Fibroblast of lung (primary cell): Measurements from ENCODE around the gene SLC35E1. TPM values are rescaled to one million over a fixed set of nuclear protein-coding genes. Genes with fewer than 3 reads are reported as not detected.
"Not testable (repeated sequence)": the region's sequence is repeated elsewhere in the genome, so short reads cannot be mapped to it uniquely, and the experiment has no call there.

Source experiments
- DNase-seq, 2 donors: peaks; one replicate each; pipeline versions ENCODE4 v3.0.0 to v3.0.0-alpha.2; 2010; ENCODE audit warnings: low read depth in 2 of 2
- H2AFZ ChIP-seq: 2 replicates; pipeline ENCODE4 v1.5.1; 2012; ENCODE audit warnings: low read length, control low read depth, inconsistent platforms
- H3K27ac ChIP-seq: 2 replicates; pipeline ENCODE4 v1.5.1; 2011; ENCODE audit warnings: low read length, control low read depth; ENCODE audit not compliant: insufficient read depth
- H3K27me3 ChIP-seq: 2 replicates; pipeline ENCODE4 v1.5.1; 2011; ENCODE audit warnings: mild to moderate bottlenecking, low read length; ENCODE audit not compliant: control insufficient read depth, insufficient read depth
- H3K36me3 ChIP-seq: 2 replicates; pipeline ENCODE4 v1.5.1; 2011; ENCODE audit warnings: low read length; ENCODE audit not compliant: control insufficient read depth, insufficient read depth
- H3K4me1 ChIP-seq: 2 replicates; pipeline ENCODE4 v1.5.1; 2011; ENCODE audit warnings: low read length; ENCODE audit not compliant: control insufficient read depth, insufficient read depth; ENCODE audit errors: extremely low read depth
- H3K4me2 ChIP-seq: 2 replicates; pipeline ENCODE4 v1.5.1; 2011; ENCODE audit warnings: low read length, control low read depth; ENCODE audit not compliant: insufficient read depth; ENCODE audit errors: extremely low read depth
- H3K4me3 ChIP-seq, 4 experiments: fragments of 200-600 bp in 1 of 4; sonication (generic) in 1 of 4; replicated peaks in 1 of 4; 2 replicates each; pipeline ENCODE4 v1.5.1; 2011 to 2016; ENCODE audit warnings: low read length in 4 of 4, low read depth in 3 of 4, mild to moderate bottlenecking in 3 of 4, control low read depth in 2 of 4, inconsistent platforms in 1 of 4, mixed read lengths in 1 of 4; ENCODE audit not compliant: insufficient read depth in 1 of 4; ENCODE audit errors: control extremely low read depth in 1 of 4
- H3K79me2 ChIP-seq: 2 replicates; pipeline ENCODE4 v1.5.1; 2012; ENCODE audit warnings: mild to moderate bottlenecking, low read length, inconsistent platforms; ENCODE audit not compliant: control insufficient read depth, insufficient read depth
- H3K9ac ChIP-seq: 2 replicates; pipeline ENCODE4 v1.5.1; 2011; ENCODE audit warnings: mild to moderate bottlenecking, low read length, control low read depth; ENCODE audit not compliant: insufficient read depth
- H3K9me3 ChIP-seq: 2 replicates; pipeline ENCODE4 v1.5.1; 2012; ENCODE audit warnings: low read depth, low read length; ENCODE audit not compliant: control insufficient read depth, insufficient read depth
- H4K20me1 ChIP-seq: 2 replicates; pipeline ENCODE4 v1.5.1; 2011; ENCODE audit warnings: low read length; ENCODE audit not compliant: control insufficient read depth, insufficient read depth; ENCODE audit errors: extremely low read depth
- CTCF ChIP-seq, 2 donors: IDR thresholded peaks in 1 of 2; conservative IDR thresholded peaks in 1 of 2; 1 replicate in 1 of 2; 2 replicates in 1 of 2; pipeline ENCODE4 v1.5.1; 2011 to 2012; ENCODE audit warnings: low read length in 2 of 2, control low read depth in 1 of 2, inconsistent platforms in 1 of 2, low read depth in 1 of 2, mild to moderate bottlenecking in 1 of 2
- EZH2 ChIP-seq: IDR thresholded peaks from 2 replicates; pipeline ENCODE4 v1.5.1; 2012; ENCODE audit warnings: low read length, control low read depth, mild to moderate bottlenecking; ENCODE audit errors: missing control alignments
- polyA plus RNA-seq, 2 donors: library from polyadenylated mRNA; depleted of rRNA in 1 of 2; stranded (reverse) in 1 of 2; unstranded in 1 of 2; fragments of >200 nt; gene quantifications; 2 replicates each; pipeline ENCODE4 v1.2.1, GENCODE V29; 2011 to 2012; ENCODE audit warnings: missing spikeins in 1 of 2
- total RNA-seq: library from RNA; depleted of rRNA; stranded (reverse); fragments of >200 nt; gene quantifications from 2 replicates; pipeline ENCODE4 v1.2.1, GENCODE V29; 2014

Gene SLC35E1
- total and polyA plus RNA-seq, 2 donors (not counting 1 experiment from before 2014, with no cell fraction given), result 19.0 to 36.1 TPM

GRCh38 chr19:16516923-16517610 is 55.1 kb downstream of the SLC35E1 start:
- Histone ChIP-seq H3K4me1 (no peaks in the 10 kb centered on the region), H4K20me1 (no peaks in the 10 kb centered on the region), H3K27me3 (no peaks in the 10 kb centered on the region), H3K4me2 (no peak overlapping the region), H3K9ac (no peak overlapping the region), H3K4me3 (no peak overlapping the region), H3K27ac (no peak overlapping the region), H3K36me3 (peaks cover 35% of the 10 kb centered on the region), H3K79me2 (no peaks in the 10 kb centered on the region), H3K9me3 (no peaks in the 10 kb centered on the region), H2AFZ (no peak overlapping the region)
- TF ChIP-seq EZH2, result no peak
- TF ChIP-seq CTCF (conservative IDR thresholded peaks at IDR 0.05 in 1 of 2, IDR thresholded peaks at IDR 0.05 in 1 of 2; ENCODE audit: low read depth in 1 of 2, low read length in 2 of 2), result no peak
- DNase-seq, result no peak

GRCh38 chr19:16516381-16516780 is 55.8 kb downstream of the SLC35E1 start:
- H2AFZ ChIP-seq, result no peak overlapping the region
- H3K9me3 ChIP-seq, result no peaks in the 10 kb centered on the region
- H3K4me2 ChIP-seq, result no peak overlapping the region
- no peaks in the 10 kb centered on the region for H3K4me1 ChIP-seq
- no peaks in the 10 kb centered on the region for H4K20me1 ChIP-seq
- H3K4me3 ChIP-seq, result no peak overlapping the region
- TF ChIP-seq CTCF (conservative IDR thresholded peaks at IDR 0.05 in 1 of 2, IDR thresholded peaks at IDR 0.05 in 1 of 2; ENCODE audit: low read depth in 1 of 2, low read length in 2 of 2) (no peak), EZH2 (no peak)
- peaks cover 28% of the 10 kb centered on the region for H3K36me3 ChIP-seq
- no peaks in the 10 kb centered on the region for H3K27me3 ChIP-seq
- no peak overlapping the region for H3K27ac ChIP-seq
- H3K9ac ChIP-seq, result no peak overlapping the region
- DNase-seq, result no peak
- H3K79me2 ChIP-seq, result no peaks in the 10 kb centered on the region

GRCh38 chr19:16514383-16515019 is 57.7 kb downstream of the SLC35E1 start:
- Histone ChIP-seq H3K4me2 (no peak overlapping the region), H3K27ac (no peak overlapping the region), H3K79me2 (no peaks in the 10 kb centered on the region), H3K4me1 (no peaks in the 10 kb centered on the region), H3K36me3 (peaks cover 14% of the 10 kb centered on the region), H3K9ac (no peak overlapping the region), H4K20me1 (no peaks in the 10 kb centered on the region), H3K27me3 (no peaks in the 10 kb centered on the region), H3K4me3 (no peak overlapping the region), H2AFZ (no peak overlapping the region), H3K9me3 (no peaks in the 10 kb centered on the region)
- TF ChIP-seq EZH2 (no peak), CTCF (conservative IDR thresholded peaks at IDR 0.05 in 1 of 2, IDR thresholded peaks at IDR 0.05 in 1 of 2; ENCODE audit: low read depth in 1 of 2, low read length in 2 of 2) (no peak)
- no peak for DNase-seq

- H3K4me3 ChIP-seq, DNase-seq, H3K79me2 ChIP-seq, H3K4me1 ChIP-seq, H3K27me3 ChIP-seq, H3K36me3 ChIP-seq, H3K9ac ChIP-seq, H4K20me1 ChIP-seq, H2AFZ ChIP-seq, H3K4me2 ChIP-seq, H3K27ac ChIP-seq, H3K9me3 ChIP-seq: not testable (repeated sequence)
Measured at GRCh38 chr19:16512611-16513010, 59.6 kb downstream of the SLC35E1 start.
